HepG2 (cell line): ENCODE data around the gene NCBP3. TPM values are rescaled to one million over a fixed set of nuclear protein-coding genes. Genes with fewer than 3 reads are reported as not detected.
A peak's percentile ranks its signal among the peaks of the same experiment; 100 is the strongest.

Source experiments
- BCL3 ChIP-seq: sonication (generic); formaldehyde crosslinking; IDR thresholded peaks from 2 replicates; pipeline ENCODE4 v1.5.1; 2020; ENCODE audit warnings: mild to moderate bottlenecking, missing genetic modification reagents, moderate library complexity
- CBX5 ChIP-seq: sonication (generic); formaldehyde crosslinking; IDR thresholded peaks from 2 replicates; pipeline ENCODE4 v1.4.0; 2020; ENCODE audit warnings: missing genetic modification reagents, borderline replicate concordance
- EED ChIP-seq: sonication (generic); formaldehyde crosslinking; IDR thresholded peaks from 2 replicates; pipeline ENCODE4 v1.5.0; 2020; ENCODE audit warnings: mild to moderate bottlenecking, missing genetic modification reagents
- ELF1 ChIP-seq: sonication (generic); formaldehyde crosslinking; IDR thresholded peaks from 2 replicates; pipeline ENCODE4 v1.4.0; 2020; ENCODE audit warnings: missing genetic modification reagents
- ELK4 ChIP-seq: sonication (generic); formaldehyde crosslinking; IDR thresholded peaks from 2 replicates; pipeline ENCODE4 v1.9.0; 2021; ENCODE audit warnings: missing genetic modification reagents, borderline replicate concordance
- ERF ChIP-seq: IDR thresholded peaks from 2 replicates; pipeline ENCODE4 v1.6.1; 2018; ENCODE audit warnings: missing biosample characterization, missing genetic modification reagents
- FOXA1 ChIP-seq, 2 experiments: fragments of 450-650 bp in 1 of 2; sonication (generic) in 1 of 2; formaldehyde crosslinking in 1 of 2; IDR thresholded peaks; 2 replicates each; pipeline versions ENCODE4 v1.4.0 to v1.6.1; 2016 to 2020; ENCODE audit warnings: missing genetic modification reagents in 1 of 2
- GATA4 ChIP-seq: sonication (generic); IDR thresholded peaks from 2 replicates; pipeline ENCODE4 v1.6.1; 2016; ENCODE audit warnings: antibody characterized with exemption, low read depth, borderline replicate concordance
- HDAC2 ChIP-seq: sonication (generic); formaldehyde crosslinking; IDR thresholded peaks from 2 replicates; pipeline ENCODE4 v1.4.0; 2020; ENCODE audit warnings: missing genetic modification reagents
- JUNB ChIP-seq: sonication (generic); formaldehyde crosslinking; IDR thresholded peaks from 2 replicates; pipeline ENCODE4 v1.8.0; 2022; ENCODE audit warnings: missing genetic modification reagents, mild to moderate bottlenecking, borderline replicate concordance
- MAFF ChIP-seq: IDR thresholded peaks from 2 replicates; pipeline ENCODE4 v1.6.1; 2011; ENCODE audit warnings: low read depth, low read length, improper control_type of control experiment
- MATR3 ChIP-seq: sonication (generic); formaldehyde crosslinking; IDR thresholded peaks from 2 replicates; pipeline ENCODE4 v1.4.0; 2020; ENCODE audit warnings: missing genetic modification reagents
- MEF2D ChIP-seq: sonication (generic); formaldehyde crosslinking; IDR thresholded peaks from 2 replicates; pipeline ENCODE4 v1.5.1; 2020; ENCODE audit warnings: mild to moderate bottlenecking, missing genetic modification reagents
- REL ChIP-seq: sonication (generic); formaldehyde crosslinking; conservative IDR thresholded peaks from 2 replicates; pipeline ENCODE4 v1.8.0; 2022; ENCODE audit warnings: mild to moderate bottlenecking, missing genetic modification reagents, moderate library complexity
- SMYD3 ChIP-seq: sonication (generic); formaldehyde crosslinking; IDR thresholded peaks from 2 replicates; pipeline ENCODE4 v1.8.1; 2023; ENCODE audit warnings: mild to moderate bottlenecking, missing genetic modification reagents
- SP140L ChIP-seq: sonication (generic); formaldehyde crosslinking; IDR thresholded peaks from 2 replicates; pipeline ENCODE4 v1.4.0; 2020; ENCODE audit warnings: missing genetic modification reagents, borderline replicate concordance
- ZFP36L1 ChIP-seq: sonication (generic); formaldehyde crosslinking; IDR thresholded peaks from 2 replicates; pipeline ENCODE4 v1.8.0; 2022; ENCODE audit warnings: mild to moderate bottlenecking, missing genetic modification reagents, moderate library complexity
- ZFP36L2 ChIP-seq: sonication (generic); formaldehyde crosslinking; IDR thresholded peaks from 2 replicates; pipeline ENCODE4 v1.4.0; 2020; ENCODE audit warnings: missing genetic modification reagents
- ZNF18 ChIP-seq: sonication (generic); formaldehyde crosslinking; IDR thresholded peaks from 2 replicates; pipeline ENCODE4 v1.8.0; 2022; ENCODE audit warnings: mild to moderate bottlenecking, missing genetic modification reagents; ENCODE audit not compliant: insufficient replicate concordance
- ZNF205 ChIP-seq: IDR thresholded peaks from 2 replicates; pipeline ENCODE4 v1.6.1; 2018; ENCODE audit warnings: missing biosample characterization, missing genetic modification reagents
- ZNF282 ChIP-seq: fragments of 450-650 bp; IDR thresholded peaks from 2 replicates; pipeline ENCODE4 v1.6.1; 2018; ENCODE audit not compliant: partially characterized antibody
- ZNF501 ChIP-seq: sonication (generic); formaldehyde crosslinking; IDR thresholded peaks from 2 replicates; pipeline ENCODE4 v1.5.1; 2020; ENCODE audit warnings: mild to moderate bottlenecking, moderate library complexity, missing genetic modification reagents
- ZNF615 ChIP-seq: sonication (generic); formaldehyde crosslinking; IDR thresholded peaks from 2 replicates; pipeline ENCODE4 v1.5.0; 2020; ENCODE audit warnings: mild to moderate bottlenecking, missing genetic modification reagents, borderline replicate concordance
- ZNF616 ChIP-seq: sonication (generic); formaldehyde crosslinking; IDR thresholded peaks from 2 replicates; pipeline ENCODE4 v1.5.0; 2020; ENCODE audit warnings: low read depth, mild to moderate bottlenecking, missing genetic modification reagents
- ZNF704 ChIP-seq: sonication (generic); formaldehyde crosslinking; IDR thresholded peaks from 2 replicates; pipeline ENCODE4 v1.8.1; 2023; ENCODE audit warnings: mild to moderate bottlenecking, inconsistent platforms, moderate library complexity, missing genetic modification reagents, borderline replicate concordance
- polyA plus RNA-seq, 8 experiments: library from polyadenylated mRNA; depleted of rRNA in 3 of 8; stranded (reverse) in 7 of 8; unstranded in 1 of 8; fragments of >200 nt; fragmentation: Illumina TruSeq in 4 of 8; extraction: Trizol in 4 of 8; gene quantifications; 2 replicates each; pipeline versions ENCODE4 v1.2.1 to v1.2.3, GENCODE V29; 2011 to 2016; ENCODE audit warnings: low read depth in 4 of 8, missing spikeins in 1 of 8, mixed read lengths in 1 of 8; ENCODE audit not compliant: insufficient read depth in 1 of 8
- total RNA-seq, 5 experiments: library from RNA; depleted of rRNA; stranded (reverse); fragments of >200 nt; fragmentation: Illumina TruSeq; extraction: Trizol; gene quantifications; 2 replicates each; pipeline ENCODE4 v1.2.3, GENCODE V29; 2016; ENCODE audit warnings: low read depth in 1 of 5

NCBP3 gene
- total and polyA plus RNA-seq, 2 of the 13 experiments (the other 11 are each of a cell fraction or from before 2014, with no cell fraction given), result 19.5 to 24.8 TPM

- TF ChIP-seq JUNB, result no peak; the same call in 1 of the 2 replicates
- TF ChIP-seq SMYD3 (CRISPR knock-in tag), result peak; percentile 89
- no peak for TF ChIP-seq MATR3 (CRISPR knock-in tag)
- no peak for TF ChIP-seq MAFF
- peak; percentile 94 for TF ChIP-seq ZNF501 (CRISPR knock-in tag)
- TF ChIP-seq ZNF704 (CRISPR knock-in tag), result no peak
- peak; percentile 34; the same call in 1 of the 2 replicates for TF ChIP-seq REL
- 0 out of 2 replicates have a peak, but pooled peaks have one; percentile 56 for TF ChIP-seq SP140L (CRISPR knock-in tag)
- no peak for TF ChIP-seq ELK4 (CRISPR knock-in tag)
- TF ChIP-seq HDAC2 (CRISPR knock-in tag), result peak; percentile 99
- TF ChIP-seq ZNF615 (CRISPR knock-in tag), result no peak
- TF ChIP-seq CBX5 (CRISPR knock-in tag), result peak; percentile 92; the same call in 1 of the 2 replicates
- no peak for TF ChIP-seq EED (CRISPR knock-in tag)
- no peak for TF ChIP-seq ZFP36L1 (CRISPR knock-in tag)
- TF ChIP-seq MEF2D (CRISPR knock-in tag), result peak; percentile 91
- peak; percentile 16 for TF ChIP-seq ZNF18 (CRISPR knock-in tag)
- peak; percentile 96 for TF ChIP-seq ERF (CRISPR knock-in tag)
- TF ChIP-seq BCL3 (CRISPR knock-in tag), result peak; percentile 78; the same call in 1 of the 2 replicates
- TF ChIP-seq GATA4, result peak; percentile 78; the same call in 1 of the 2 replicates
- TF ChIP-seq FOXA1 (IDR thresholded peaks at IDR 0.05), result 0 out of 2 replicates have a peak, but pooled peaks have one; percentile 48
- peak; percentile 95 for TF ChIP-seq FOXA1 (CRISPR knock-in tag; IDR thresholded peaks at IDR 0.05)
- peak; percentile 88; the same call in 1 of the 2 replicates for TF ChIP-seq ZNF205 (CRISPR knock-in tag)
- no peak for TF ChIP-seq ZNF616 (CRISPR knock-in tag)
- TF ChIP-seq ZNF282, result no peak
- peak; percentile 61 for TF ChIP-seq ELF1 (CRISPR knock-in tag)
- no peak for TF ChIP-seq ZFP36L2
These were observed 43.4 kb downstream of the NCBP3 start (continued) for GRCh38 chr17:3802461-3803307.
